Suprapubic skin (tissue), 4 donors: ENCODE results near the gene ZNF541. TPM values are rescaled to one million over a fixed set of nuclear protein-coding genes. Genes with fewer than 3 reads are reported as not detected.

ENCODE experiments used
- DNase-seq, 2 donors: peaks; one replicate each; pipeline ENCODE4 v3.0.0-alpha.2; 2019; ENCODE audit warnings: low spot score in 2 of 2
- H3K27ac ChIP-seq: fragments of 200-600 bp; sonication (generic); one replicate; pipeline ENCODE4 v1.5.1; 2019
- H3K27me3 ChIP-seq: fragments of 200-600 bp; sonication (generic); one replicate; pipeline ENCODE4 v1.5.1; 2019
- H3K36me3 ChIP-seq: fragments of 200-600 bp; sonication (generic); one replicate; pipeline ENCODE4 v1.5.1; 2019
- H3K4me1 ChIP-seq: fragments of 200-600 bp; sonication (generic); one replicate; pipeline ENCODE4 v1.5.1; 2019
- H3K4me3 ChIP-seq: fragments of 200-600 bp; sonication (generic); one replicate; pipeline ENCODE4 v1.5.1; 2019; ENCODE audit warnings: mild to moderate bottlenecking
- H3K9me3 ChIP-seq: fragments of 200-600 bp; sonication (generic); one replicate; pipeline ENCODE4 v1.5.1; 2019
- CTCF ChIP-seq, 2 donors: fragments of 200-600 bp in 1 of 2; fragments of 450-650 bp in 1 of 2; sonication (generic) in 1 of 2; IDR thresholded peaks; one replicate each; pipeline ENCODE4 v1.5.1; 2016 to 2019; ENCODE audit warnings: antibody characterized with exemption in 2 of 2, mild to moderate bottlenecking in 1 of 2, moderate library complexity in 1 of 2
- EP300 ChIP-seq: sonication (generic); formaldehyde crosslinking; IDR thresholded peaks from one replicate; pipeline ENCODE4 v1.6.1; 2017; ENCODE audit warnings: antibody characterized with exemption
- POLR2A ChIP-seq, 2 donors: fragments of 450-650 bp; IDR thresholded peaks; one replicate each; pipeline ENCODE4 v1.6.1; 2017; ENCODE audit warnings: antibody characterized with exemption in 2 of 2, mild to moderate bottlenecking in 2 of 2, moderate library complexity in 2 of 2
- POLR2AphosphoS5 ChIP-seq, 3 donors: sonication (generic); formaldehyde crosslinking; IDR thresholded peaks; one replicate each; pipeline ENCODE4 v1.6.1; 2017; ENCODE audit warnings: antibody characterized with exemption in 3 of 3
- WGBS: methylation state at CpG from one replicate; pipeline ENCODE4 v1.1.5; 2018; 5-methylcytosine and 5-hydroxymethylcytosine counted together
- total RNA-seq, 4 donors: library from RNA; depleted of rRNA; stranded (reverse); fragments of >200 nt; gene quantifications; one replicate each; pipeline ENCODE4 v1.1.0, GENCODE V29; 2016

Gene ZNF541
- total RNA-seq, 4 donors from 2014 or later, result 0.49 to 0.80 (median 0.51) TPM; not detected in 1

DNA sequence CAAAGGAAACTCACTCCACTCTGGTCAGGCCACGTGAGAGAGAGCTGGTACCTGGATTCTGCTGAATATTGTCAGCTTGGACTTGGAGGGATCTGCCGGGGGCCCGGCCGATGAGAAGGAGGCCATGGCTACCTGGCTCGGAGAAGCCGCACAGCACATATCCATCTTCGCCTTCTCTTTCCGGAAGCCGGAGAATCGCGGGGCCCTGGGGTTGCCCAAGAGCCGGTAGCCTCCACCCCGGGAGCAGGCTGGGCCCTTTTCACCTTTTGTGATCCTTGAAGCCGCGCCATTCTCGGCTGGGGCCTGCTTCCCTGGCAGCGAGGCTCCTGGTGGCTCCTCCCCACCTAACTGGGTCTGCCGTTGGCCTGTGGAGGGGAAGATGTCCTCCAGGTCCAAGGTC, 28.9 kb downstream of the ZNF541 start:
- DNase-seq, result no peak

DNA sequence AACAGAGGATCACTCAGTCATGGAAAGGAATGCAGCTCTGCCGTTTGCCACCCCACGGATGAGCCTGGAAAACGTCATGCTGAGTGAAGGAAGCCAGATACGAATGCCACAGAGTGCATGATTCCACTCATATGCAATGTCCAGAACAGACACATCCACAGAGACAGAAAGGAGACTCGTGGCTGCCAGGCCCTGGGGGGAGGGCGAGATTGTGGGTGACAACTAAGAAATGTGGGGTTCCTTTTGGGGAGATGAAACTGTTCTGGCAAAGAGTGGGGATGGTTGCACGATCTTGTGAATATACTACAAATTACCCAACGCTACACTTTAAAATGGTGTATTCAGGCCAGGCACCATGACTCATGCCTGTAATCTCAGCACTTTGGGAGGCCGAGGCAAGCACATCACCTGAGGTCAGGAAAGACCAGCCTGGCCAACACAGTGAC, 30.9 kb downstream of the ZNF541 start:
- Histone ChIP-seq H3K9me3 (no peaks in the 10 kb centered on the region), H3K4me3 (no peak overlapping the region), H3K27ac (no peak overlapping the region), H3K27me3 (peaks cover 22% of the 10 kb centered on the region), H3K4me1 (peaks cover 10% of the 10 kb centered on the region), H3K36me3 (no peaks in the 10 kb centered on the region)
- DNase-seq, result no peak
- 67% methylated on average over 9 of the region's 9 CpGs for WGBS
- TF ChIP-seq CTCF (IDR thresholded peaks at IDR 0.05), result no peak
- no peak for TF ChIP-seq POLR2AphosphoS5 (IDR thresholded peaks at IDR 0.05)
- no peak for TF ChIP-seq EP300
- TF ChIP-seq POLR2A (IDR thresholded peaks at IDR 0.05), result no peak

More for the DNA sequence above, 28.9 kb downstream of the ZNF541 start:
- Histone ChIP-seq H3K36me3 (no peaks in the 10 kb centered on the region), H3K27me3 (peaks cover 22% of the 10 kb centered on the region), H3K4me3 (no peak overlapping the region), H3K9me3 (no peaks in the 10 kb centered on the region), H3K27ac (no peak overlapping the region), H3K4me1 (peaks cover 10% of the 10 kb centered on the region)
- no peak for TF ChIP-seq POLR2A (IDR thresholded peaks at IDR 0.05)
- no peak for TF ChIP-seq POLR2AphosphoS5 (IDR thresholded peaks at IDR 0.05)
- TF ChIP-seq CTCF (IDR thresholded peaks at IDR 0.05), result no peak
- no peak for TF ChIP-seq EP300
- WGBS, result 92% methylated on average over 18 of the region's 18 CpGs

- Histone ChIP-seq H3K27me3 (peaks cover 22% of the 10 kb centered on the region), H3K9me3 (no peaks in the 10 kb centered on the region), H3K4me3 (no peak overlapping the region), H3K4me1 (peaks cover 10% of the 10 kb centered on the region), H3K27ac (no peak overlapping the region), H3K36me3 (no peaks in the 10 kb centered on the region)
- DNase-seq, result no peak
- 72% methylated on average over 6 of the region's 6 CpGs for WGBS
- no peak for TF ChIP-seq EP300
- no peak for TF ChIP-seq CTCF (IDR thresholded peaks at IDR 0.05)
Observed at GRCh38 chr19:47541518-47541917, 31.4 kb downstream of the ZNF541 start.

DNA sequence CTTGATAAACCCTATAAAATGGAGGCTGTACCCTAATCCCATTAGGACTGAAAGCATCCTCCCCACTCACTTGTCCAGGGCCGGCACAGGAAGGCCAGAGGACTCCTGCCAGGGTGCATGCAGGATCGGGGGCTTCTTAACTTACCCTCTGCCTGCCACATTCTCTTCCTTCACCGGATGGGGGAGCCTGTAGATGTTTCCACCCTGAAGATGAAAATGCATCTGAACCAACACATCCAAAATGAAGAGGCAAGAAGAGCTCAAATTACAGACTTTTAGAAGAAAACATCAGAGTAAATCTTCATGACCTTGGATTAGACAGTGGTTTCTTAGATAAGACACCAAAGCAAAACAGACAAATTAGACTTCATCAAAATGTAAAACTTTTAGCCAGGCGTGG, 32.2 kb downstream of the ZNF541 start:
- Histone ChIP-seq H3K4me1 (peaks cover 10% of the 10 kb centered on the region), H3K4me3 (no peak overlapping the region), H3K27me3 (peaks cover 21% of the 10 kb centered on the region), H3K9me3 (no peaks in the 10 kb centered on the region), H3K27ac (no peak overlapping the region), H3K36me3 (no peaks in the 10 kb centered on the region)
- WGBS, result 67% methylated on average over 4 of the region's 4 CpGs
- TF ChIP-seq EP300 (no peak), POLR2AphosphoS5 (IDR thresholded peaks at IDR 0.05) (no peak), POLR2A (IDR thresholded peaks at IDR 0.05) (no peak), CTCF (IDR thresholded peaks at IDR 0.05) (no peak)
- no peak for DNase-seq

- DNase-seq, result no peak
- Histone ChIP-seq H3K4me1 (peaks cover under 1% of the 10 kb centered on the region), H3K4me3 (no peak overlapping the region), H3K36me3 (no peaks in the 10 kb centered on the region), H3K27ac (no peak overlapping the region), H3K27me3 (peaks cover 12% of the 10 kb centered on the region), H3K9me3 (no peaks in the 10 kb centered on the region)
- TF ChIP-seq EP300 (no peak), POLR2AphosphoS5 (IDR thresholded peaks at IDR 0.05) (no peak), POLR2A (IDR thresholded peaks at IDR 0.05) (no peak), CTCF (IDR thresholded peaks at IDR 0.05) (no peak)
- WGBS, result 79% methylated on average over 11 of the region's 12 CpGs
Observed at GRCh38 chr19:47539747-47540311, 33.1 kb downstream of the ZNF541 start.
